Fibroblast of lung (primary cell): ENCODE data around the gene MCF2L2. TPM values are rescaled to one million over a fixed set of nuclear protein-coding genes. Genes with fewer than 3 reads are reported as not detected.

Experiments used
- DNase-seq, 2 donors: peaks; one replicate each; pipeline versions ENCODE4 v3.0.0 to v3.0.0-alpha.2; 2010; ENCODE audit warnings: low read depth in 2 of 2
- H2AFZ ChIP-seq: 2 replicates; pipeline ENCODE4 v1.5.1; 2012; ENCODE audit warnings: low read length, control low read depth, inconsistent platforms
- H3K27ac ChIP-seq: 2 replicates; pipeline ENCODE4 v1.5.1; 2011; ENCODE audit warnings: low read length, control low read depth; ENCODE audit not compliant: insufficient read depth
- H3K27me3 ChIP-seq: 2 replicates; pipeline ENCODE4 v1.5.1; 2011; ENCODE audit warnings: mild to moderate bottlenecking, low read length; ENCODE audit not compliant: control insufficient read depth, insufficient read depth
- H3K36me3 ChIP-seq: 2 replicates; pipeline ENCODE4 v1.5.1; 2011; ENCODE audit warnings: low read length; ENCODE audit not compliant: control insufficient read depth, insufficient read depth
- H3K4me1 ChIP-seq: 2 replicates; pipeline ENCODE4 v1.5.1; 2011; ENCODE audit warnings: low read length; ENCODE audit not compliant: control insufficient read depth, insufficient read depth; ENCODE audit errors: extremely low read depth
- H3K4me2 ChIP-seq: 2 replicates; pipeline ENCODE4 v1.5.1; 2011; ENCODE audit warnings: low read length, control low read depth; ENCODE audit not compliant: insufficient read depth; ENCODE audit errors: extremely low read depth
- H3K4me3 ChIP-seq, 4 experiments: fragments of 200-600 bp in 1 of 4; sonication (generic) in 1 of 4; replicated peaks in 1 of 4; 2 replicates each; pipeline ENCODE4 v1.5.1; 2011 to 2016; ENCODE audit warnings: low read length in 4 of 4, low read depth in 3 of 4, mild to moderate bottlenecking in 3 of 4, control low read depth in 2 of 4, inconsistent platforms in 1 of 4, mixed read lengths in 1 of 4; ENCODE audit not compliant: insufficient read depth in 1 of 4; ENCODE audit errors: control extremely low read depth in 1 of 4
- H3K79me2 ChIP-seq: 2 replicates; pipeline ENCODE4 v1.5.1; 2012; ENCODE audit warnings: mild to moderate bottlenecking, low read length, inconsistent platforms; ENCODE audit not compliant: control insufficient read depth, insufficient read depth
- H3K9ac ChIP-seq: 2 replicates; pipeline ENCODE4 v1.5.1; 2011; ENCODE audit warnings: mild to moderate bottlenecking, low read length, control low read depth; ENCODE audit not compliant: insufficient read depth
- H3K9me3 ChIP-seq: 2 replicates; pipeline ENCODE4 v1.5.1; 2012; ENCODE audit warnings: low read depth, low read length; ENCODE audit not compliant: control insufficient read depth, insufficient read depth
- H4K20me1 ChIP-seq: 2 replicates; pipeline ENCODE4 v1.5.1; 2011; ENCODE audit warnings: low read length; ENCODE audit not compliant: control insufficient read depth, insufficient read depth; ENCODE audit errors: extremely low read depth
- EZH2 ChIP-seq: IDR thresholded peaks from 2 replicates; pipeline ENCODE4 v1.5.1; 2012; ENCODE audit warnings: low read length, control low read depth, mild to moderate bottlenecking; ENCODE audit errors: missing control alignments
- polyA plus RNA-seq, 2 donors: library from polyadenylated mRNA; depleted of rRNA in 1 of 2; stranded (reverse) in 1 of 2; unstranded in 1 of 2; fragments of >200 nt; gene quantifications; 2 replicates each; pipeline ENCODE4 v1.2.1, GENCODE V29; 2011 to 2012; ENCODE audit warnings: missing spikeins in 1 of 2
- total RNA-seq: library from RNA; depleted of rRNA; stranded (reverse); fragments of >200 nt; gene quantifications from 2 replicates; pipeline ENCODE4 v1.2.1, GENCODE V29; 2014
- TF ChIP-seq, protein P1 (sequence below), 2 donors: IDR thresholded peaks in 1 of 2; conservative IDR thresholded peaks in 1 of 2; 1 replicate in 1 of 2; 2 replicates in 1 of 2; pipeline ENCODE4 v1.5.1; 2011 to 2012; ENCODE audit warnings: low read length in 2 of 2, control low read depth in 1 of 2, inconsistent platforms in 1 of 2, low read depth in 1 of 2, mild to moderate bottlenecking in 1 of 2

Gene MCF2L2
- total and polyA plus RNA-seq, 2 donors (not counting 1 experiment from before 2014, with no cell fraction given) = under 0.01 to 0.08 TPM

DNA sequence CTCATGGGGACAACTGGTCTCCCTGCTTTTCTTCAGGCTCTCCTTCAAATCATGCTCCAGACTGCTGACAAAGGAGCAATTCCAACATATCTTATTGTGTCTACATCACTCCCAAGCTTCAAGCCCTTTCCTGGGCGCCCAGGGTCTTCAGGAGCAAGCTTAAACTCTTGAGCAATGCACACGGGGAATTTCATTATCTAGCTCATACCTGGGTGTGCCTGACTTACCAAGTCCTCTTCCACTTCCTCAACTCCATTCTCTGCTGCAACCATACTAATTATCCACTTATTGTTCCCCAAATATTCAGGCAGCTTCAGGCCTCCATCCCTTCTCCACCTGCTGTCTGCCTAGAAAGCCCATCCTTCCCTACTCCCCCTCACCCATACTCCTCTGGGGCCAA lies 124.7 kb downstream of the MCF2L2 start:
- Histone ChIP-seq H4K20me1 (no peaks in the 10 kb centered on the region), H3K4me2 (no peak overlapping the region), H3K36me3 (no peaks in the 10 kb centered on the region), H3K4me3 (no peak overlapping the region), H3K27ac (no peak overlapping the region), H3K9ac (no peak overlapping the region), H3K79me2 (no peaks in the 10 kb centered on the region), H3K9me3 (no peaks in the 10 kb centered on the region), H2AFZ (no peak overlapping the region), H3K27me3 (peaks cover 11% of the 10 kb centered on the region), H3K4me1 (no peaks in the 10 kb centered on the region)
- TF ChIP-seq, protein P1, sequence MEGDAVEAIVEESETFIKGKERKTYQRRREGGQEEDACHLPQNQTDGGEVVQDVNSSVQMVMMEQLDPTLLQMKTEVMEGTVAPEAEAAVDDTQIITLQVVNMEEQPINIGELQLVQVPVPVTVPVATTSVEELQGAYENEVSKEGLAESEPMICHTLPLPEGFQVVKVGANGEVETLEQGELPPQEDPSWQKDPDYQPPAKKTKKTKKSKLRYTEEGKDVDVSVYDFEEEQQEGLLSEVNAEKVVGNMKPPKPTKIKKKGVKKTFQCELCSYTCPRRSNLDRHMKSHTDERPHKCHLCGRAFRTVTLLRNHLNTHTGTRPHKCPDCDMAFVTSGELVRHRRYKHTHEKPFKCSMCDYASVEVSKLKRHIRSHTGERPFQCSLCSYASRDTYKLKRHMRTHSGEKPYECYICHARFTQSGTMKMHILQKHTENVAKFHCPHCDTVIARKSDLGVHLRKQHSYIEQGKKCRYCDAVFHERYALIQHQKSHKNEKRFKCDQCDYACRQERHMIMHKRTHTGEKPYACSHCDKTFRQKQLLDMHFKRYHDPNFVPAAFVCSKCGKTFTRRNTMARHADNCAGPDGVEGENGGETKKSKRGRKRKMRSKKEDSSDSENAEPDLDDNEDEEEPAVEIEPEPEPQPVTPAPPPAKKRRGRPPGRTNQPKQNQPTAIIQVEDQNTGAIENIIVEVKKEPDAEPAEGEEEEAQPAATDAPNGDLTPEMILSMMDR (conservative IDR thresholded peaks at IDR 0.05 in 1 of 2, IDR thresholded peaks at IDR 0.05 in 1 of 2; ENCODE audit: low read depth in 1 of 2, low read length in 2 of 2) = no peak
- TF ChIP-seq EZH2 = no peak
- DNase-seq = no peak

DNA sequence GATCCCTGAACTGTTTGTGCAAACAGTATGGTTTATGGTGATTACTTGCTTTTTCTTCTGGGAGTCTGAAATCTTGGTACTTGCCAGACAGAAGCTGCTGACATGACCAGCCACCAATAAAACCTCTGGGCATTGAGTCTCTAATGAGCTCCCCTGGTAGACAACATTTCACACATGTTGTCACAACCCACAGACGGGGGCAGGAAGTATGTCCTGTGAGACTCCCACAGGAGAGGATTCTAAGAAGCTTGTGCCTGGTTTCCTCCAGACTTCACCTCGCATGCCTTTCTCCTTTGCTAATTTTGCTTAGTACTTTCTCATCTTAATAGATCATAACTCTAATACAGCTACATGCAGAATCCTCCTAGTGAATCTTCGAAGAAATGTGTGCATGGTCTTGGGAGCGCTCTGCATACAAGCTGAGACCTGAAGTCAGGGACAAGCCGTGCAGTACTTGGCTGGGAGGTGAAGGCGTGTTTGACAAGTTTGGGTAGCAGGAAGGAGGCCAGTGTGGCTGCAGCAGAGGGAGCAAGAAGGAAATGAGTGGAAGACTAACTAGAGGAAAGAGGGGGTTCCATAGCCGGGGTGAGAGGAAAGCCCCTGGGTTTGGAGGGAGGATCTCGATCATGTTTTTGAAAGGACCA lies 126.4 kb downstream of the MCF2L2 start:
- Histone ChIP-seq H2AFZ (no peak overlapping the region), H3K4me2 (no peak overlapping the region), H3K9ac (no peak overlapping the region), H4K20me1 (no peaks in the 10 kb centered on the region), H3K27ac (no peak overlapping the region), H3K79me2 (no peaks in the 10 kb centered on the region), H3K36me3 (no peaks in the 10 kb centered on the region), H3K27me3 (peaks cover 8% of the 10 kb centered on the region), H3K4me1 (no peaks in the 10 kb centered on the region), H3K9me3 (no peaks in the 10 kb centered on the region), H3K4me3 (no peak overlapping the region)
- no peak for TF ChIP-seq EZH2
- TF ChIP-seq, protein P1 (conservative IDR thresholded peaks at IDR 0.05 in 1 of 2, IDR thresholded peaks at IDR 0.05 in 1 of 2; ENCODE audit: low read depth in 1 of 2, low read length in 2 of 2) = no peak
- peak in 1 of 2 donors; percentile 25 for DNase-seq

DNA sequence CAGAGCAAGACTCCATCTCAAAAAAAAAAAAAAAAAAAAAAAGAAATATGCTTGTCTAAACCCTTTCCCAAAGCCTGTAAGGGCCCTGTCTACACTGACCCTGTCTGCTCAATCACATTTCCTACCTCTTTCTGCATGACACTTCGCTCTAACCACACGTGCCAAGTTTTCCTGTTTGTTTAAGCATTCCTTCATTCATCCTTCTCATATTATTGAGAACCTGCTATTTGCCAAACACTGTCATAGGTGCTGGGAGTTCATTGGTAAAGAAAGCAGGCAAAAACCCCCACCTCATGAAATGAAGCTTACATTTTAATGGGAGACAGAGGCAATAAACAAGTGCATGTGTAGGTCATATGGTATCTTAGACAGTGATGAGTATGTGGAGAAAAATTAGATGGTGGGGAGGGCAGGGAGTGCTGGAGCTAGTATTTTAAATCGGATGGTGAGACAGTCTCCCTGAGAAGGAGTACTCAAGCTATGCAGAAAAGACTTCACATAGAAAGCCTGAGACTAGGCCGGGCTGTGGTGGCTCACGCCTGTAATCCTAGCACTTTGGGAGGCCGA lies 127.3 kb downstream of the MCF2L2 start:
- TF ChIP-seq, protein P1 (conservative IDR thresholded peaks at IDR 0.05 in 1 of 2, IDR thresholded peaks at IDR 0.05 in 1 of 2; ENCODE audit: low read depth in 1 of 2, low read length in 2 of 2) = no peak
- no peak for TF ChIP-seq EZH2
- Histone ChIP-seq H3K79me2 (no peaks in the 10 kb centered on the region), H3K9me3 (no peaks in the 10 kb centered on the region), H4K20me1 (no peaks in the 10 kb centered on the region), H3K9ac (no peak overlapping the region), H3K27ac (no peak overlapping the region), H2AFZ (no peak overlapping the region), H3K36me3 (no peaks in the 10 kb centered on the region), H3K4me1 (no peaks in the 10 kb centered on the region), H3K4me3 (no peak overlapping the region), H3K4me2 (no peak overlapping the region), H3K27me3 (peaks cover 4% of the 10 kb centered on the region)
- DNase-seq = peak; percentile 39 to 68
